GM18951 (cell line): Measurements from ENCODE around the gene C1RL.

ENCODE experiments used
- POLR2A ChIP-seq: IDR thresholded peaks from 4 replicates; pipeline ENCODE4 v1.6.1; 2011; ENCODE audit warnings: mild to moderate bottlenecking; ENCODE audit not compliant: insufficient read length, insufficient read depth; ENCODE audit errors: extremely low read depth
- in situ Hi-C: fragments of 300-500 bp; cut with MboI; formaldehyde crosslinking; loops from one replicate; pipeline ENCODE4 v1.12.0; 2022; ENCODE audit warnings: low sequenced_read_pairs, mixed read lengths, inconsistent platforms; ENCODE audit not compliant: unreplicated experiment

Gene C1RL

DNA sequence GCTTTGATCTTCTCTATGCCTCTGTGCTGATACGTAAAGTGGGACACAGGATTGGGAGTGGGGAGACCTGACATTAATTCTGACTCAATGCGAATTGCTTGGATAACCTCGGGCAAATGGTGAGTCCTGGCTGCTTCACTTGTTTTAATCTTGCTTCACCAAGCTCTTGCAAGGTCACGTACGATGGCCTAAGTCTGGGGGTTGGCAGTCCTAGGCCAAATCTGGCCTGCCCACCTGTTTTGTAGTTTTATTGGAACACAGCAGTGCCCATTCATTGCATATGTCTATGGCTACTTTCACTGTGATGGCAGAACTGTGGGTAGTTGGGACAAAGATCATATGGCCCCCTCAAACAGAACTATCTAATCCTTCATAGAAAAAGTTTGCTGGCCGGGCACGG is 34.5 kb upstream of the C1RL start:
- no peak for TF ChIP-seq POLR2A
- in situ Hi-C loops: no loop called here

DNA sequence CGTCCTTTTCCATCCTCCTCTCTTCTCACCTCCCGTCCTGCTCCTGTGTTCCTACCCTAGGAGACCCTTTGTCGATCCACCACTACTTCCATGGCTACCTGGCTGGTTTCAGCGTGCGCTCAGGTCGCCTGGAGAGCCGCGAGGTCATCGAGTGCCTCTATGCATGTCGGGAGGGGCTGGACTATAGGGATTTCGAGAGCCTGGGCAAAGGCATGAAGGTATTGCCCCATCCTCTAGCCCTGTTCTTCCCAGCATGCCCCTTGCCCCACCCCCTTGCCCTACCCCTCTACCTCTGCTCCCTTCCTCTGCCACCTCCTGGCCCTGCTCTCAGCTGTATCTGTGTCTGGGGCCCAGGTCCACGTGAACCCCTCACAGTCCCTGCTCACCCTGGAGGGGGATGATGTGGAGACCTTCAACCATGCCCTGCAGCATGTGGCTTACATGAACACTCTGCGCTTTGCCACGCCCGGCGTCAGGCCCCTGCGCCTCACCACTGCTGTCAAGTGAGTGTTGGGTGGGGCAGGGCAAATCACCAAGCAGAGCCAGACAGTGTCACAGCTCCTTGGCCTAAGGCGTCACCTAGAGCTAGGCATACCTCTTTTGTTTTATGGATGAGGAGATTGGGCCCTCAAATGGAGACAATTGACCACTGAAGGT is 33.9 kb upstream of the C1RL start:
- no peak for TF ChIP-seq POLR2A
- in situ Hi-C loops: no loop called here

DNA sequence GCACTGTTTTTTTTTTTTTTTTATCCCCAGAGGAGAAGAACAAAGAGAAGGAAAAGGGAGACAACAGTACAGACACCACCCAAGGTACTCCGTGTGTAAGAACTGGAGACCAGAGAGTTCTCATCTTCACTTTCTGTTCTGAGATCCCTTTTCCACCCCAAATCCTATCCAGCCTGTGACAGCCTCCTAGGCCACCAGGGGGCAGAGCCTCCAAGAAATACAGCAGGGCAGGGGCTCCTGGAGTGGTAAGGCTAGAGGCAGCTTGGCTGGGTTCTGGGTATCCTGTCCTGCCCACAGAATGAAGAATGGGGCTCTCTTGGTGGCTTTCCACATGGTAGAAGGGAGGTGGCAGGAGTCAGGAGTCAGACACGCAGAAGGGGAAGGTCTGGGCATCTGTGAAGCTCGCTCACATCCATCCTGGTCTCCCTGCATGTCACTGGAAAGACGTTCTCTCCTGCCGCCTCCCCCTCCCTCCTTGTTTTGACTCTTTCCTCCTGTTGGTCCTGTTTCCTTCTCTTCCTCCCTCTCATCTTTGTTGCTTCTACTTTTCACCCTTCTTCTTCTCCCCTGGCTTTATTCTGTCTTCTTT is 33.1 kb upstream of the C1RL start:
- TF ChIP-seq POLR2A: no peak
- in situ Hi-C loops: no loop called here

DNA sequence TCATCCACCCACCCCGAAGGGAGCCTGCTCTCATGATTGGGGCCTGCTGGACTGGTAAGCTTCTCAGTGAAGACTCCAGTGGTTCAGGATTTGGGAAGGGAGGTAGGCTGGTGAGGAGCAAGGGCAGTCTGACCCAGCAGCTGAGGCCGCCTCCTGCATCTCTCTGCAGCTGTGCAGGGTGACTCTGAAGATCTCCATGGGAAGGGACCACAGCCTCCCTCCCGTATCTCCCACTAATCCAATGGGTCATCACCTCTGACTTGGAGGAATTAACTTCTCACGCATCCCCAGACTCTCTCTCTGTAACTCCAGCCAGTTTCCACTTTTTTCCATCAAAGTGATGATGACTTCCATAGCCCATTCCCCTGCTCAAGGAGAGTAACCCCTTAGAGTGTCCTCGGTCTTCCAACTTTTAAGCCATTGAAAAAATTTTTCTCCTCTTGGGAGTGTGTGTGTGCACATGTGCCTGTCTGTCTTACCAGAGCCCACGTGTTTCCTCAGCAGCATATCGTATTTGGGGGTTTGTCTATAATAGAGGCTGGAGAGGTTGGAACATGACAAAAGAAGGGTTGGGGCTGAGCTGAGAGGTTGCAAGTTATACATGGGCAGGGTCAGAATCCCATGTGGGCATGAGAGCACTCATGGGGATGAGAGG is 32.5 kb upstream of the C1RL start:
- in situ Hi-C loops: no loop called here
- no peak for TF ChIP-seq POLR2A

DNA sequence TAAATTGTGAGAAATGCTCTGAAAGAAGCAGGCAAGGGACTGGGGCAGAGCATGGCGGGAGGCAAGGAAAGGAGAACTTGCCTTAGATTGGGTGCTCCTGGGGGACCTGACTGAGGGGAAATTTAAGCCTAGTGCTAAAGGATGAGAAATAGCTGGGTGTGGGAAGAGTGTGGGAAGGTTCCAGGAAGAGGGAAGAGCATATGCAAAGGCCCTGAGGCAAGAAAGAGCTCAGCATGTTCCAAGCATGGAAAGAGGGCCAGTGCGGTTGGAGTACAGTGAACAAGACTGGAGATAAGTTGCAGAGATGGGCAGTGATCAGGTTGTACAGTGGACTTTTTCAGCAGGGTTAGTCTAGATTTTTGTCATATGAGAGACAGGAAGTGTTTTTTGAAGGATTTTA is 30.2 kb upstream of the C1RL start:
- in situ Hi-C loops: no loop called here

DNA sequence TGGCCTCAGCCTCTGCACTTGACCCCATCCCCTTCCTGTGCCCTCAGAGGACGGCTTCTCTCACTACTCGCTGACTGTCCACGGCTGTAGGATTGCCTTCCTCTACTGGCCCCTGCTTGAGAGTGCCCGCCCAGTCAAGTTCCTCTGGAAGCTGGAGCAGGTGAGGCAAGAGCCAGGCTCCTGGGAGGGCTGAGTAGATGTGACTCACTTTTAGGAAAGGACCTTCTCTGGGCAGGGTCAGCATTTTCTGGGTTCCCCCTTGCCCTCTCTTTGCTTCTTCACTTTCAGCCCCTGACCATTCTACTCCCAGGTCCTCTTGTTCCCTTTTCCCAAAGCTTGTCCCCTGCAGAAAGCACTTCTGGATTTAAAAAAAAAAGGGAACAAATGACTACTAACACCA is 28.9 kb upstream of the C1RL start:
- TF ChIP-seq POLR2A: no peak
- in situ Hi-C loops: no loop called here

More for the DNA sequence above, 30.2 kb upstream of the C1RL start:
- no peak for TF ChIP-seq POLR2A

DNA sequence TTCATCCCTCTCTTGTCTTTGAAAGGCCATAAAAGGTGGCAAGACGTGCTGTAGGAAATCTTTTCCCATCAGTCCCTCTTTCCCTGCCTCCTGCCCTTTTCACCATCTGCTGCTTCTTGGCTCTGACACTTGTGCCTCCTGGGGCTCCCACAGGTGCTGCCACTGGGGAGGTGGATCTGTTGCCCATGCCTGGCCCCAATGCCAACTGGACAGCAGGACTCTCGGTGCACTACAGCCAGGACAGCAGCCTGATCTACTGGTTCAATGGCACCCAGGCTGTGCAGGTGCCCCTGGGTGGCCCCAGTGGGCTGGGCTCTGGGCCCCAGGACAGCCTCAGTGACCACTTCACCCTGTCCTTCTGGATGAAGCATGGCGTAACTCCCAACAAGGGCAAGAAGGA is 27.7 kb upstream of the C1RL start:
- in situ Hi-C loops: no loop called here
- no peak for TF ChIP-seq POLR2A

DNA sequence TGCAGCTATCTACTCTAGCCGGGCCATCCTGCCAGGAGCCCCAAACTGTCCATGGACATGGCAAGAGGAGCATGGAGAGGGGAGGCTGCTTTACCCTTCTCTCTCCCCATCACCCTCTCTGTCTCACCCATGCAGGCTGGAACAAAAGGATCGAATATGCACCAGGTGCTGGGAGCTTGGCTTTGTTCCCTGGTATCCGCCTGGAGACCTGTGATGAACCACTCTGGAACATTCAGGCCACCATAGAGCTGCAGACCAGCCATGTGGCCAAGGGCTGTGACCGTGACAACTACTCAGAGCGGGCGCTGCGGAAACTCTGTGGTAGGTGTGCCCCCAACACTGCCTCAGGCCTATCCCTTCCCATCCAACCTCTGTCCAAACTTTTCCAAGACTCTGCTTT is 27.1 kb upstream of the C1RL start:
- TF ChIP-seq POLR2A: no peak
- in situ Hi-C loops: no loop called here

DNA sequence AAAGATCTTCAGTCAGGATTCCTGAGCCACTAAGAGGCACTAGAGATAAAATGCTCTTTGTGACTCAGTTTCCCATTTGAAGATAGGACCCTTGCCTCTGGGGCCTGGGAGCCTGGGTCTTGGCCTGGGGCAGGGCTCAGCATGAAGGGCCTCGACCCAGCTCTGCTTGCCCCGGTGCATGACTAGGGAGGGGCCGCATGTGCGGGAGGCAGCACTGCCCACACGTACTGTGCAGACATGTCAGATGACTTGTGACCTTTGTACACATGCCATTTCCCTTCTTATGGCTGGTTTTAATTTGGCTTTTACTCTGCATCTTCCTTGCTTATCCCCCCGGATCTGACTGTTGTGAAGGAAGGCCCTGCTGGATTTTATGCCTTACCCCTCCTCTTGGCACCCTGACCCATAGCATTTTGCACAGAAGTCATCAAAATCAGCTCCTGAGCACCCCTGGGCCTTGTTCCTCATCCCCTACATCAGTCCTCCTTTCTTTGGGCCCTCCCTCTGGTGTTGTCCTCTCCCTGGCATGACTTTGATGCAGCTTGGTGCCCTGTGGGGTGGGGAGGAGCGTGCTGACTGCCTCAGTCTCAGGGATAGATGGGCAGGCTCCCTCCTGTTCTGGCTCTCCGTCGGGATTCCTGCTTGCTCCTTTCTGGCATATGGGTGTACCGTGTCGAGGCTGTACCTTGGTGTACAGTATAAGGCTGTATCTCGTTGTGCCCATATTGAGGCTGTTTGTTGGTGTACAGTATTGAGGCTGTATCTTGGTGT is 25.6 kb upstream of the C1RL start:
- no peak for TF ChIP-seq POLR2A
- in situ Hi-C loops: no loop called here

DNA sequence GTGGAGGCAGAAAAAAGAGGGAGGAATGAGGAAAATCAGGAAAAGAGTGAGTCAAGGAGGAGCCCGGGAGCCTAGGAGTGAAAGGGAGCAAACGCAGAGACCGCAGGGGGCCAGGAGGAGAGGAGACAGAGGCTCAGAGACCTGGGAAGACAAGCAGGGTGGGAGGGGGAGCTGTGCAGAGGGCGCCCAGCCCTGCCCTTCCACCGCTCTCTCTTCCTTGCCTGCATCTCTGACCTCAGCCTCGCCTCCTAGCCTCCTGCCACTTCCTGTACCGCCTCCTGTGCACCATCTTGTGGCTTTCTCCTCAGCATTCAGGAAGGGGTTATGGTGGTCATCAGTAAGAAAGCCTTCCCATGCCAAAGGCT is 22.5 kb upstream of the C1RL start:
- in situ Hi-C loops: no loop called here
- TF ChIP-seq POLR2A: no peak

DNA sequence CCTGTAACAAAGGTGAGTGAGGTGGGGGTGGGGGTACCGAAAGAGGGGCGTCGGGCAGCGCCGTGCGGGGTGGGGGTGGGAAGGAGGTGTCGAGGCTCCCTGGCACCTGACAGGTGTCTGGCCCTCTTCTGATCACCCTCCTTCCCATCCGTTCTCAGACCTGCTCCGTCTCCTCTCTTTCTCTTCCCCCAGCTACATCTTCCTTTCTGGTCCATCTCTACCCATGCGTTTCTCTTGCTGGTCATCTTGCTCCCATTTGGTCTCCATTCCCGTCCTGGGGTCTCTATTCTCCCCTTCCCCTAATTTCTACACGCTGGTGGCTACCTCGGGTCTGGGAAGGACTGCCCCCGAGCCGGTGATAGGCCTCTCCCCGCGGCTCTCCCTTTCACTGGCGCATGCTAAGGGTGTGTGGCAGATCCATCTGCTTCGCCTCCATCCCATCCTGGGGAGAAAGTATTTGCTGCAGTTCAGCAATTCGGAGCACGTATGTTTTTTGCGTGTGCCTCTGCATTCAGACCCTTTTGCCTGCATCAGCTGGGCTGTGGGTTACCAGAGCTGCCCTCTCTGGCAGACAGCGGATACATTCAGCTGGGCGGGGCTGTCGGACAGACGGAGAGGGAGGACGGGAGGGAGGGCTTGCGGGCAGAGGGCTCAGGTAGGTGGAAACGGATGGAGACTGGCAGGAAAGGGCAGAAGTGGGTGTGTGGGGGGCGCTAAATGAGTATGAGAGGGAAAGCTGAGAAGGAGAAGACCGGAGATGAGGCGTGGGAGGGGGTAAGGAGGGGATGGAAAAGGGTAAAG is 21.9 kb upstream of the C1RL start:
- no peak for TF ChIP-seq POLR2A
- in situ Hi-C loops: no loop called here

DNA sequence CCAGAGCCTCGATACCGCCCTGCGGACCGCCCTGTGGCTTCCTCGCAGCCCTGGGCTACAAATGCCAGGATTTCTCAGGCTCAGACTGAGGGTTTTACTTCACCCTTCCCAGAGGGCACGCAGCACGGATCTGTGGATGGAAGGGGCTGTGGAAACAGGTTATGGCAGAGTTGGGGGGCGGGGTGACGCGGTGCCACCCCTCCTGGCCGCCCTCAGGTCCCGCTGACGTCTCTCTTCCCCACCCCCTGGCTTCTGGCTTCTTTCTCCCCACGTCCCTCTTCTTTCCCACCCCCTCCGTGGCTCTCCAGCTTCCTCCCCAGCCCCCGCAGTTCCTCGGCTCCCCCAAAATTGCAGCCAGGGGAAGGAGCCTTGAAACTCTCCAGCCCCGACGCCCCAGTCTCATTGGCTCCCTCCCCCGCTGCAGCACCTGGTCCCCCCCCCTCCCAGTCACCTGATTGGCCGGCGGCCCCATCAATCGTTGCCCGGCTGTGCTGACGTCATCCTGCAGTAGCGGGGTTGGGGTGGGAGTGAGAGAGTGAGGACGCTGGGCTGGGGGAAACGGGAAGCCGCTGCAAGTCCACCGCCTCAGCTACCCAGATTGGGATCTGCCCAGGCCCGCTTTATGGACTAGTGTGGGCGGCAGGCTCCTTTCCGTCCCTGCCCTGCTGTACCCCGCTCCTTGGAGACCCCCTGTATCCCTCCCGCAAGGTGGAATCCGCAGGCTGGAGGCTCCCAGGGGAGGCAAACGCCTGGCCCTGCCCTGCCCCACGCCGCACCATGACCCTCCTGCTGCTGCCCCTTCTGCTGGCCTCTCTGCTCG is 21.1 kb upstream of the C1RL start, which contains the start of gene CLSTN3:
TSS of gene CLSTN3 (plus strand) at position 500 of the 820 bp plus-strand sequence. CDS start at position 778, 278 bp downstream.
- in situ Hi-C loops: no loop called here
- TF ChIP-seq POLR2A: peak; percentile 38
